Glutamatergic neuron (in vitro differentiated cells): ENCODE data around the gene DUOX1. TPM values are rescaled to one million over a fixed set of nuclear protein-coding genes. Genes with fewer than 3 reads are reported as not detected.

ENCODE experiments used
- DNase-seq: peaks from one replicate; pipeline ENCODE4 v3.0.0; 2022
- H3K27ac Mint-ChIP-seq: one replicate; pipeline ENCODE4 v1.8.0; 2020; ENCODE audit warnings: mild to moderate bottlenecking, mixed read lengths, inconsistent platforms; ENCODE audit not compliant: unreplicated experiment
- H3K27me3 Mint-ChIP-seq: one replicate; pipeline ENCODE4 v1.8.0; 2020; ENCODE audit warnings: mild to moderate bottlenecking, moderate library complexity, mixed read lengths, inconsistent platforms; ENCODE audit not compliant: unreplicated experiment
- H3K36me3 Mint-ChIP-seq: one replicate; pipeline ENCODE4 v1.8.0; 2020; ENCODE audit warnings: mild to moderate bottlenecking, mixed read lengths, inconsistent platforms; ENCODE audit not compliant: unreplicated experiment
- H3K4me1 Mint-ChIP-seq: one replicate; pipeline ENCODE4 v1.8.0; 2020; ENCODE audit warnings: mild to moderate bottlenecking, low read depth, mixed read lengths, inconsistent platforms; ENCODE audit not compliant: unreplicated experiment
- H3K4me3 Mint-ChIP-seq: one replicate; pipeline ENCODE4 v1.8.0; 2020; ENCODE audit warnings: mild to moderate bottlenecking, mixed read lengths, inconsistent platforms; ENCODE audit not compliant: unreplicated experiment
- H3K9me3 Mint-ChIP-seq: one replicate; pipeline ENCODE4 v1.8.0; 2020; ENCODE audit warnings: mild to moderate bottlenecking, moderate library complexity, mixed read lengths, inconsistent platforms; ENCODE audit not compliant: unreplicated experiment
- CTCF ChIP-seq: fragments of 200-600 bp; sonication (generic); IDR thresholded peaks from one replicate; pipeline ENCODE4 v1.5.0; 2021; ENCODE audit not compliant: partially characterized antibody, unreplicated experiment
- total RNA-seq: library from RNA; stranded (reverse); fragmentation: NEBNext Ultra II Directional; extraction: Animal tissue kit (Norgen Biotek cat#: 25700); gene quantifications from one replicate; pipeline ENCODE4 v1.2.1, GENCODE V29; 2021; ENCODE audit not compliant: unreplicated experiment

The DUOX1 gene
- total RNA-seq, 1 donor from 2014 or later = not detected

- no peak for DNase-seq
- H3K27ac Mint-ChIP-seq = no peak overlapping the region
- H3K9me3 Mint-ChIP-seq = peaks cover 2% of the 10 kb centered on the region
- H3K36me3 Mint-ChIP-seq = peaks cover 9% of the 10 kb centered on the region
- H3K27me3 Mint-ChIP-seq = peaks cover 3% of the 10 kb centered on the region
- TF ChIP-seq CTCF = no peak
- H3K4me1 Mint-ChIP-seq = no peaks in the 10 kb centered on the region
- no peak overlapping the region for H3K4me3 Mint-ChIP-seq
Measured at GRCh38 chr15:45093622-45094357, 36.0 kb upstream of the DUOX1 start.

- Mint-ChIP-seq H3K9me3 (peaks cover 2% of the 10 kb centered on the region), H3K4me3 (no peak overlapping the region), H3K27ac (no peak overlapping the region), H3K4me1 (no peaks in the 10 kb centered on the region), H3K27me3 (peaks cover 3% of the 10 kb centered on the region), H3K36me3 (peaks cover 9% of the 10 kb centered on the region)
- DNase-seq = no peak
- TF ChIP-seq CTCF = no peak
Measured at GRCh38 chr15:45094358-45094730, 35.5 kb upstream of the DUOX1 start.

GRCh38 chr15:45095661-45096060 lies 34.1 kb upstream of the DUOX1 start:
- H3K9me3 Mint-ChIP-seq = peaks cover 2% of the 10 kb centered on the region
- H3K4me3 Mint-ChIP-seq = no peak overlapping the region
- no peak for TF ChIP-seq CTCF
- DNase-seq = no peak
- H3K27ac Mint-ChIP-seq = no peak overlapping the region
- no peaks in the 10 kb centered on the region for H3K4me1 Mint-ChIP-seq
- peaks cover 3% of the 10 kb centered on the region for H3K27me3 Mint-ChIP-seq
- peaks cover 9% of the 10 kb centered on the region for H3K36me3 Mint-ChIP-seq

GRCh38 chr15:45097466-45097865 lies 32.3 kb upstream of the DUOX1 start:
- Mint-ChIP-seq H3K9me3 (peaks cover 2% of the 10 kb centered on the region), H3K27ac (no peak overlapping the region), H3K36me3 (peaks cover 5% of the 10 kb centered on the region), H3K4me3 (no peak overlapping the region), H3K27me3 (peaks cover 4% of the 10 kb centered on the region), H3K4me1 (no peaks in the 10 kb centered on the region)
- no peak for TF ChIP-seq CTCF
- no peak for DNase-seq

- Mint-ChIP-seq H3K36me3 (no peaks in the 10 kb centered on the region), H3K4me1 (no peaks in the 10 kb centered on the region), H3K9me3 (peaks cover 4% of the 10 kb centered on the region), H3K27me3 (peaks cover 6% of the 10 kb centered on the region), H3K27ac (no peak overlapping the region), H3K4me3 (no peak overlapping the region)
- TF ChIP-seq CTCF = no peak
- DNase-seq = no peak
Measured at GRCh38 chr15:45099549-45100165, 30.1 kb upstream of the DUOX1 start.
